SK-N-SH (cell line): ENCODE measurements around the gene PRAF2. TPM values are rescaled to one million over a fixed set of nuclear protein-coding genes. Genes with fewer than 3 reads are reported as not detected.

Experiments
- CTCF ChIA-PET: fragments of 300-600, 350-600 bp; formaldehyde crosslinking; extraction: SDS; loops from one replicate; lab custom pipeline; 2021; lab: Yijun Ruan, JAX
- POLR2A ChIA-PET: fragments of 350-600 bp; sonication (Branson Sonifier 250); formaldehyde crosslinking; extraction: SDS; loops from one replicate; lab custom pipeline; 2020; ENCODE audit warnings: antibody characterized with exemption, inconsistent platforms; lab: Yijun Ruan, JAX
- DNase-seq: peaks from one replicate; pipeline ENCODE4 v3.0.0; 2012
- H2AFZ ChIP-seq: fragments of 200-600 bp; sonication (generic); 2 replicates; pipeline ENCODE4 v1.8.1; 2016; ENCODE audit warnings: antibody characterized with exemption, mild to moderate bottlenecking, low read depth
- H3F3A ChIP-seq: fragments of 200-600 bp; sonication (generic); replicated peaks from 2 replicates; pipeline ENCODE3; 2016; ENCODE audit warnings: antibody characterized with exemption, mild to moderate bottlenecking; ENCODE audit not compliant: insufficient read depth
- H3K27ac ChIP-seq, 2 experiments: fragments of 200-500 bp in 1 of 2; fragments of 200-600 bp in 1 of 2; sonication (Bioruptor generic) in 1 of 2; sonication (generic), shearing (Covaris generic) in 1 of 2; 2 replicates each; pipeline versions ENCODE4 v1.5.1 to v1.6.1; 2014 to 2016; ENCODE audit warnings: low read depth in 2 of 2, inconsistent platforms in 1 of 2, low read length in 1 of 2, mild to moderate bottlenecking in 1 of 2, mixed read lengths in 1 of 2
- H3K27me3 ChIP-seq: fragments of 200-600 bp; sonication (generic), shearing (Covaris generic); 2 replicates; pipeline ENCODE4 v1.6.1; 2016; ENCODE audit warnings: mixed run types; ENCODE audit not compliant: insufficient read depth
- H3K36me3 ChIP-seq, 2 experiments: fragments of 200-500 bp in 1 of 2; fragments of 200-600 bp in 1 of 2; sonication (Bioruptor generic) in 1 of 2; sonication (generic) in 1 of 2; replicated peaks in 1 of 2; 2 replicates each; pipeline versions ENCODE3 to v1.5.1; 2014 to 2016; ENCODE audit warnings: low read length in 1 of 2, mild to moderate bottlenecking in 1 of 2; ENCODE audit not compliant: insufficient read depth in 2 of 2, control insufficient read depth in 1 of 2
- H3K4me1 ChIP-seq, 2 experiments: fragments of 200-500 bp in 1 of 2; fragments of 200-600 bp in 1 of 2; sonication (Bioruptor generic) in 1 of 2; sonication (generic), shearing (Covaris generic) in 1 of 2; 2 replicates each; pipeline versions ENCODE4 v1.5.1 to v1.6.1; 2014 to 2016; ENCODE audit warnings: low read depth in 1 of 2, low read length in 1 of 2, mixed run types in 1 of 2; ENCODE audit not compliant: insufficient read depth in 2 of 2, control insufficient read depth in 1 of 2
- H3K4me2 ChIP-seq: fragments of 200-600 bp; sonication (generic), shearing (Covaris generic); 2 replicates; pipeline ENCODE4 v1.6.1; 2017; ENCODE audit warnings: mixed run types
- H3K4me3 ChIP-seq, 2 experiments: fragments of 200-500 bp in 1 of 2; fragments of 200-600 bp in 1 of 2; sonication (Bioruptor generic) in 1 of 2; sonication (generic), shearing (Covaris generic) in 1 of 2; 2 replicates each; pipeline versions ENCODE4 v1.5.1 to v1.8.1; 2014 to 2016; ENCODE audit warnings: low read depth in 2 of 2, inconsistent platforms in 1 of 2, low read length in 1 of 2, mild to moderate bottlenecking in 1 of 2, mixed read lengths in 1 of 2, moderate library complexity in 1 of 2
- H3K79me2 ChIP-seq: fragments of 200-600 bp; sonication (generic); 2 replicates; pipeline ENCODE4 v1.8.1; 2017; ENCODE audit warnings: mild to moderate bottlenecking; ENCODE audit not compliant: insufficient read depth
- H3K9ac ChIP-seq: fragments of 200-600 bp; sonication (generic); 2 replicates; pipeline ENCODE4 v1.6.1; 2017; ENCODE audit warnings: mixed run types
- H3K9me2 ChIP-seq: fragments of 200-600 bp; sonication (generic); 2 replicates; pipeline ENCODE4 v1.6.1; 2017; ENCODE audit warnings: mixed run types
- H3K9me3 ChIP-seq: fragments of 200-600 bp; sonication (generic); 2 replicates; pipeline ENCODE4 v1.6.1; 2017; ENCODE audit warnings: mixed run types, mild to moderate bottlenecking, moderate library complexity
- H4K20me1 ChIP-seq: fragments of 200-600 bp; sonication (generic); 2 replicates; pipeline ENCODE4 v1.6.1; 2017; ENCODE audit warnings: mild to moderate bottlenecking, mixed run types; ENCODE audit not compliant: insufficient read depth
- CHD2 ChIP-seq: fragments of 150-350 bp; IDR thresholded peaks from 2 replicates; pipeline ENCODE4 v1.6.1; 2018; ENCODE audit warnings: low read length; ENCODE audit not compliant: partially characterized antibody
- FOSL2 ChIP-seq: IDR thresholded peaks from 2 replicates; pipeline ENCODE4 v1.4.0; 2012; ENCODE audit warnings: low read depth, mild to moderate bottlenecking, moderate library complexity, borderline replicate concordance
- FOXJ3 ChIP-seq: sonication (generic); formaldehyde crosslinking; IDR thresholded peaks from 2 replicates; pipeline ENCODE4 v1.5.1; 2020; ENCODE audit warnings: mild to moderate bottlenecking, missing genetic modification reagents
- GABPA ChIP-seq: IDR thresholded peaks from 2 replicates; pipeline ENCODE4 v1.4.0; 2012; ENCODE audit warnings: low read depth, mild to moderate bottlenecking
- GATA2 ChIP-seq: sonication (generic); formaldehyde crosslinking; IDR thresholded peaks from 2 replicates; pipeline ENCODE4 v1.5.0; 2020; ENCODE audit warnings: mild to moderate bottlenecking, missing genetic modification reagents
- IRF3 ChIP-seq: fragments of 150-350 bp; IDR thresholded peaks from 2 replicates; pipeline ENCODE4 v1.6.1; 2016; ENCODE audit warnings: mild to moderate bottlenecking, low read depth, low read length
- MEF2A ChIP-seq: IDR thresholded peaks from 2 replicates; pipeline ENCODE4 v1.4.0; 2012; ENCODE audit warnings: low read depth, borderline replicate concordance
- POLR2AphosphoS5 ChIP-seq: IDR thresholded peaks from 2 replicates; pipeline ENCODE4 v1.6.1; 2012; ENCODE audit warnings: low read depth, low read length
- RCOR1 ChIP-seq: fragments of 150-350 bp; IDR thresholded peaks from 2 replicates; pipeline ENCODE4 v1.6.1; 2017; ENCODE audit warnings: antibody characterized with exemption, low read length
- SMC3 ChIP-seq: IDR thresholded peaks from 2 replicates; pipeline ENCODE4 v1.6.1; 2012; ENCODE audit warnings: low read depth, low read length, improper control_type of control experiment
- TAF1 ChIP-seq: IDR thresholded peaks from 2 replicates; pipeline ENCODE4 v1.6.1; 2012; ENCODE audit warnings: low read depth, mild to moderate bottlenecking, low read length, moderate library complexity, borderline replicate concordance
- WGBS: methylation state at CpG from one replicate; pipeline ENCODE4 v1.1.6; 2017; ENCODE audit warnings: low lambda C conversion rate; 5-methylcytosine and 5-hydroxymethylcytosine counted together
- polyA plus RNA-seq, 3 experiments: library from polyadenylated mRNA; depleted of rRNA; stranded (reverse); fragments of >200 nt; gene quantifications; 2 replicates each; pipeline ENCODE4 v1.2.3, GENCODE V29; 2012
- TF ChIP-seq, protein P1 (sequence below): fragments of 150-350 bp; IDR thresholded peaks from 2 replicates; pipeline ENCODE4 v1.6.1; 2017; ENCODE audit warnings: antibody characterized with exemption, low read length, low read depth, borderline replicate concordance
- TF ChIP-seq, protein P2 (sequence below): fragments of 200-600 bp; sonication (generic); IDR thresholded peaks from 2 replicates; pipeline ENCODE4 v1.6.1; 2017; ENCODE audit warnings: antibody characterized with exemption, mild to moderate bottlenecking, moderate library complexity

Gene PRAF2
- polyA plus RNA-seq, 1 of the 3 experiments (the other 2 are of a cell fraction), result 91.9 TPM

DNA sequence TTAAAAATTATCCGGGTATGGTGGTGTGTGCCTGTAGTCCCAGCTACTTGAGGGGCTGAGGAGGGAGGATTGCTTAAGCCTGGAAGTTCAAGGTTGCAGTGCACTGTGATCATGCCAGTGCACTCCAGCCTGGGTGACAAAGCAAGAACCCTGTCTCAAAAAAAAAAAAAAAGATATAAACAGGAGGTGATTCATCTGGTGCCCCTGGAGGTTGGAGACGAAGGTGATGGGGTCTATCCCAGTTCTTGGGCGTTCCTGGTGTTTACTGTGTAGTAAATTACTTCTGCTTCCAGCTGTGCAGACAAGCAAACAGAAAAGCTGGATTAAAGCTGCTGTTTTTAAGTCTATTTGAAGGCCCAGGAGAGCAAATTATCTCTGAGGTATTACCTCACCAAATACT lies 29.8 kb upstream of the PRAF2 start:
- no peaks in the 10 kb centered on the region for H3K36me3 ChIP-seq
- no peaks in the 10 kb centered on the region for H3K9me3 ChIP-seq
- H3K9me2 ChIP-seq, result no peaks in the 10 kb centered on the region
- TF ChIP-seq, protein P1, sequence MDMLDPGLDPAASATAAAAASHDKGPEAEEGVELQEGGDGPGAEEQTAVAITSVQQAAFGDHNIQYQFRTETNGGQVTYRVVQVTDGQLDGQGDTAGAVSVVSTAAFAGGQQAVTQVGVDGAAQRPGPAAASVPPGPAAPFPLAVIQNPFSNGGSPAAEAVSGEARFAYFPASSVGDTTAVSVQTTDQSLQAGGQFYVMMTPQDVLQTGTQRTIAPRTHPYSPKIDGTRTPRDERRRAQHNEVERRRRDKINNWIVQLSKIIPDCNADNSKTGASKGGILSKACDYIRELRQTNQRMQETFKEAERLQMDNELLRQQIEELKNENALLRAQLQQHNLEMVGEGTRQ, result no peak
- no peak for TF ChIP-seq FOSL2
- no peak for TF ChIP-seq IRF3
- TF ChIP-seq GABPA, result no peak
- no peaks in the 10 kb centered on the region for H4K20me1 ChIP-seq
- H3F3A ChIP-seq, result peaks cover 7% of the 10 kb centered on the region
- H3K79me2 ChIP-seq, result no peaks in the 10 kb centered on the region
- H3K27me3 ChIP-seq, result no peaks in the 10 kb centered on the region
- H3K4me3 ChIP-seq, result no peak overlapping the region
- no peak overlapping the region for H3K9ac ChIP-seq
- no peaks in the 10 kb centered on the region; a peak in 1 of 4 replicates for H3K4me1 ChIP-seq
- POLR2A ChIA-PET, result interaction anchor here (0.6 kb wide), 1 partner anchor 10 kb away, joined by 4 read pairs; no protein-coding TSS in a partner anchor
- no peak overlapping the region for H2AFZ ChIP-seq
- no peak overlapping the region for H3K4me2 ChIP-seq
- 50% methylated on average over 3 of the region's 3 CpGs for WGBS
- H3K27ac ChIP-seq, result no peak overlapping the region
- no peak for DNase-seq
- CTCF ChIA-PET, result no interaction called here

DNA sequence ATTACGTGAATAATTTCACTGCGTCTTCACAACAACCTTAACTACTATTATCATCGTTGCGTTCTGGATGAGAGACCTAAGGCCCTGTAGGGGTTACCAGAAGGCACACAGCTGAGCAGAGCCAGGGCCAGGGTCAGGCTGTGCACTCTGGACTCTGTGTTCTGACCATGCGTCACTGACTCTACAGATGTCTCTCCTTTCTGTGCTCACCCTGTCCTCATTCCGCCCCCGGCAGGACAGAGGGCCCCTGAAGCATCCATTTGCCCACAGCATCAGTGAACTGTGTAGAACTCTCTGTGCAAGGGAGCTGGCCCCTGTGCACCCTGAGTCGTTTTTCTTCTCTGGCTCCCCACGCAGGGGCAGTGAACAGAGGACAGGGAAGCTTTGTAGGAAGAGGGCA lies 28.4 kb upstream of the PRAF2 start:
- no peak overlapping the region for H3K9ac ChIP-seq
- H3K27ac ChIP-seq, result no peak overlapping the region
- TF ChIP-seq FOSL2 (no peak), POLR2AphosphoS5 (no peak), GATA2 (no peak), FOXJ3 (CRISPR knock-in tag) (no peak), MEF2A (no peak)
- no peaks in the 10 kb centered on the region; a peak in 1 of 4 replicates for H3K4me1 ChIP-seq
- WGBS, result 83% methylated on average over 6 of the region's 9 CpGs
- no peaks in the 10 kb centered on the region for H4K20me1 ChIP-seq
- no peaks in the 10 kb centered on the region for H3K79me2 ChIP-seq
- no peak overlapping the region for H2AFZ ChIP-seq
- peaks cover 7% of the 10 kb centered on the region for H3F3A ChIP-seq
- no peaks in the 10 kb centered on the region for H3K27me3 ChIP-seq
- ChIA-PET POLR2A (no interaction called here), CTCF (no interaction called here)
- H3K9me3 ChIP-seq, result no peaks in the 10 kb centered on the region
- H3K9me2 ChIP-seq, result no peaks in the 10 kb centered on the region
- DNase-seq, result no peak
- no peaks in the 10 kb centered on the region for H3K36me3 ChIP-seq
- no peak overlapping the region for H3K4me2 ChIP-seq
- no peak overlapping the region for H3K4me3 ChIP-seq

DNA sequence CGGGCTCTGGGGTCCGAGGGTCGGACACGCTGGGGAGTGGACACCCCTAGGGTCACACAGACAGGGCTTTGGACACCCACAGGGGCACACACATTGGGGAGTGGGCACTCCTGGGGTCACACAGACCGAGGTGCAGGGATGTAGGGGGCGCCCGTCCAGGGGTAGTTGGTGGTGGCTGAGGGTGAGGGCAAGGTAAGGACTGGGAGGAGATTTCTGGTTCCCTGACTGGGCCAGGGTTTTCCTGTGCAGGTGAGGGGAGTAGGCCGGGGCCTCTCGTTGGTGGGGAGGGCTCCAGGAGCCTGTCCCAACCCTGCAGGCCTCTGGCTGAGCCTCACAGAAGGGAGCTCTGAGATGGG lies 27.8 kb upstream of the PRAF2 start:
- TF ChIP-seq CHD2 (no peak), SMC3 (no peak), TAF1 (no peak), RCOR1 (no peak)
- TF ChIP-seq, protein P2, sequence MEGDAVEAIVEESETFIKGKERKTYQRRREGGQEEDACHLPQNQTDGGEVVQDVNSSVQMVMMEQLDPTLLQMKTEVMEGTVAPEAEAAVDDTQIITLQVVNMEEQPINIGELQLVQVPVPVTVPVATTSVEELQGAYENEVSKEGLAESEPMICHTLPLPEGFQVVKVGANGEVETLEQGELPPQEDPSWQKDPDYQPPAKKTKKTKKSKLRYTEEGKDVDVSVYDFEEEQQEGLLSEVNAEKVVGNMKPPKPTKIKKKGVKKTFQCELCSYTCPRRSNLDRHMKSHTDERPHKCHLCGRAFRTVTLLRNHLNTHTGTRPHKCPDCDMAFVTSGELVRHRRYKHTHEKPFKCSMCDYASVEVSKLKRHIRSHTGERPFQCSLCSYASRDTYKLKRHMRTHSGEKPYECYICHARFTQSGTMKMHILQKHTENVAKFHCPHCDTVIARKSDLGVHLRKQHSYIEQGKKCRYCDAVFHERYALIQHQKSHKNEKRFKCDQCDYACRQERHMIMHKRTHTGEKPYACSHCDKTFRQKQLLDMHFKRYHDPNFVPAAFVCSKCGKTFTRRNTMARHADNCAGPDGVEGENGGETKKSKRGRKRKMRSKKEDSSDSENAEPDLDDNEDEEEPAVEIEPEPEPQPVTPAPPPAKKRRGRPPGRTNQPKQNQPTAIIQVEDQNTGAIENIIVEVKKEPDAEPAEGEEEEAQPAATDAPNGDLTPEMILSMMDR, result peak; percentile 18; the same call in 1 of the 2 replicates
- CTCF ChIA-PET, result no interaction called here
- H3K27ac ChIP-seq, result no peak overlapping the region; a peak in 1 of 4 replicates
- no peaks in the 10 kb centered on the region for H3K79me2 ChIP-seq
- H2AFZ ChIP-seq, result no peak overlapping the region
- H3K4me1 ChIP-seq, result no peaks in the 10 kb centered on the region; a peak in 1 of 4 replicates
- H3K9me3 ChIP-seq, result no peaks in the 10 kb centered on the region
- no peaks in the 10 kb centered on the region for H4K20me1 ChIP-seq
- no peaks in the 10 kb centered on the region for H3K9me2 ChIP-seq
- H3K4me2 ChIP-seq, result peak overlapping the region; percentile 39; the same call in 1 of the 2 replicates
- WGBS, result 47% methylated on average over 5 of the region's 9 CpGs
- no peak for DNase-seq
- no peaks in the 10 kb centered on the region for H3K36me3 ChIP-seq
- no peaks in the 10 kb centered on the region for H3K27me3 ChIP-seq
- peaks cover 7% of the 10 kb centered on the region for H3F3A ChIP-seq
- H3K4me3 ChIP-seq, result peak overlapping the region; percentile 45 to 64
- no peak overlapping the region for H3K9ac ChIP-seq
- POLR2A ChIA-PET, result interaction anchor here (1.0 kb wide), 1 partner anchor 21 kb away, joined by 4 read pairs; the partner anchor contains the start of gene WDR45
